NCI-H446 treated with DMSO at 0.1 percent for 48 hours (cell line): Measurements from ENCODE around the gene COL13A1.

ENCODE experiments used
- DNase-seq: peaks from one replicate; lab custom pipeline; 2025; lab: John Stamatoyannopoulos, UW

COL13A1 gene

DNA sequence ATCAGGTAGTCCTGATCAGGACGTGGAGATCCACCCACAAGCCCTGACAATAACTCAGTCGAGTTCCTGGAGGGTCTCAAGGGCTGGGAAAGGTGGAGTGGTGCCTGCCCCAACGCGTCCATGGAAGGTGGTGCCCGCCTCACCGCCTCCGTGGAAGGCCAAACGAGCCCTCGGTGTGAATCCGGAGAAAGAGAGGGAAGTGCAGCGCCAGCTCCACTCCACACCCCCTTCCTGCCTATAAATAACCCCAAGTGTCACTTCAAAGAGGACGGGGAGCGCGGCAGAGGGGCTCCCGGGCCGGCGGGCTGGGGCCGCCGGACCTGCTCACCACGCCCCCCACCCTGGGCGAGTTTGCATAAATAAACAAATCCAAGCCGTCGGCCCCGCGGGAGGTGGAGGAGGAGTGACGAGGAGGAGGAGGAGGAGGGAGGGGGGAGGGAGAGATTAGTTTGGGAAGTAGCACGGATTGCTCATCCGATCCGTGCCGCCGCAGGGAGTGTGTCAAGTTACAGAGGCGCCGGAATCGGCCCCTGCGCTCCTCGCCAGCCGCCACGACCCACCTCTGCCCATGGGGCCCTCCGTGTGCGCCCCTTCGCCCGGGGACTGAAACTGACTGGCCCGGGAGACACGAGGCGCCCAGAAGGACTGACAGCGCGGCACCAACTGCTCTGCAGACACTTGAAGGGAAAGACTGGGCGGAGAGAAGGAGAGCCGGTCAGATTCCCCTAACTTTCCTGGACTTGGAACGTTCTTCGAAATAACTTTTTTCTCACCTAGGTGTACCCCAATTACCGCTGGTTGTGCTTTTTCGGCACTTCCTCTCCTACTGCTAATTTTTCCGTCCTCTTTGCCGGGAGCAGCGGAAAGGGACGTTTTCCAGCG is at the start of gene COL13A1:
Gene COL13A1, plus strand, starts transcription at position 473 of the 882 bp plus-strand sequence. CDS start 518 bp downstream, outside the sequence.
- DNase-seq, result no peak

DNA sequence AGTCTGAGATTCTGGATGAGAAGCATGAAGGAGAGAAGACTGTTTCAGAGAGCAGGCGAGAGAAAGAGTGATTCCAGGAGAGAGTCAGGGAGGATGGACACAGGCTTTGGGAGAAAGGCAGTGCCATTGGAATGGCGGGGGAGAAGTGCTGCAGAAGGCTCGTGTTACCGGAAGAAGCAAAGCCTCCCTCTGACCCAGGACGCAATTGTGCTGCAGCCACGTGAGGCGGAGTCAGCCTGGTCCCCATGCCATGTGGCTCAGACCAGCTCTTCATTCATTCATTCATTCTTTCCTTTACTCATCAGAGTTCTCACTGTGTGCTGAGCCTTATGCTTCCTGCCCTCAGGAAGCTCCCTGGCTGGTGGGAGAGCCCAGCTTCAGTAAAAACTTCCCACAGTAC is 49.2 kb upstream of the COL13A1 start:
- DNase-seq, result no peak

DNA sequence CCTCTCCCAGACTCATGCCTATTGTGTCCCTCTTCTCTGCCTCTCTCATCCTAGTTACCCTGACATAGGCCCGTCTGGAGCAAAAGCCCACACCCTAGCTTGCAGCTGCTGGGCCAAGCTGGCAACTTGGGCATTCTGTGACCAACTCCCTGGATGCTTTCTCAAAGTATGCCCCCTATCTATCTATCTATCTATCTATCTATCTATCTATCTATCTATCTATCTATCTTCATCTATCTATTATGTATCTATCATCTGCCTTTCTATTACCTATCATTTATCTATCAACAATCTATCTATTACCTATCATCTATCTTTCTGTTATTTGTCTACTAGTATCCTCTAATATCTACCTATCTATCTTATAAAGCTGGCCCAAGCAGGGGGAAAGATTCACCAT is 45.4 kb upstream of the COL13A1 start:
- DNase-seq, result no peak

DNA sequence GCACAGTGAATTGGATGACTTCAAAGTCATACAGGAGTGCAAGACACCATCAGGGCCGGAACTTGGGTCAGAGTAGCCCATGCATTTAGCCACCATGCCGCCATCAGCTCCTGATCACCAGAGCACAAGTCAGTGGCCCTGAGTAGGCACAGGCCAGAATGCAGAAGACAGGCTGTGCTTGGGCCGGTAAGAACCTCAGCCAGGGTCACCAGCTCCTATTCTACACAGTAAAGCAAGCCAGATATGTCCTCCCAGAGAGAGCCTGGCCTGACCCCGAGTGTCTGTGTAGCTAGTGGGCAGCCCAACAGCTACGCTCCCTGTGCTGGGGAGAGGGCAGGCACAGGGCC is 44.5 kb upstream of the COL13A1 start:
- no peak for DNase-seq

DNA sequence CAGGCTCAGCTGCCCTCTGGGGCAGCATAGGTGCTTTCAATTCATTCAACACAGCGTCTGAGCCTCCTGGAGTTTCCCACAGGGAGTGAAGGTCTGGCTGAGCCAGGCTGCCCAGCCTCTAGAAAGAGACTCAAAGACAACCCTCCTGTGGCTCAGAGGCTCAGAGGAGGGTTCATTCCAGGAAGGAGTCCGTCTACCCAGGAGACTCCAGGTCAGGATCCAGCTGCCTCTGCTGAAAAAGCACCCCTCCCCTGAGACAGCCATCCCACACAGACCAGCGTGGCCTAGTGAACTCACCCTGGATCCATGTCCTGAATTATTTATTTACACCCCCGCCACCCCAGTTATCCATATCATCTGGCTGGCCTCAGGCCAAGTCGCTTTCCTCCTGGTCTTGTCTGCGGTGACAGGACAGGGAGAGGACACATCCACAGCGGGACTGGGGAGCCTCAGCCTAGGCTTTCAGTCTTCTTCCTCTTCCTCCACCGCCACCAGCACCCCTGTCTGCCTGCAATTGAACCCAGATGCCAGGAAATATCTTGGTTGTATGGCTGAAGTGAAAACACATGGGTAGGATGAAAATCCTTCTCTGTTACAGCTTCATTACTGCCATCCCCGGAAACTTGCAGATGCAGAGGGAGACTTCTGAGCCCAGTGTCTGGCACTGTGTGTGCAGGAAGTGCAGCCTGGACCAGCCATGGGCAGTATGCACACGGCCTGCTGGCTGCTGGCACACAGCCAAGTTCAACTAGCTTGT is 44.0 kb upstream of the COL13A1 start:
- DNase-seq, result no peak

DNA sequence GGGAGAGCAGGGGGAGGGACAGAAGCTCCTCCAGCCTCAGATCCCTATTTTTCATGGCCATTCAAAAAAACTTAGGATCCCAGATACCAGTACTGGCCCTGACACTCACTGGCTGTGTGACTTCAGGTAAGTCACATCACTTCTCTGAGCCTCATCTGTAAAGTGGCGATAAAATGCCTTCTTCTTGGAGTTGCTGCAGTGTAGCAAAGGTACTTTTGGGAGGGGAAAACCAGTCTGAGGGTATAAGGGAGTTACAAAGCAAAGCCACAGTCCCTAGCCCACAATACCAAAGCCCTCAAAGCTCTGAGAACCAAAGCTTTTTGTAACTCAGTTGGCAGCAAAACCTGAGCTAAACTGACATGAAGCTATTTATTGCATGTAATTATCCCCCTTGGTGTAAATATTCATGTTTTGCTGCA is 43.4 kb upstream of the COL13A1 start:
- no peak for DNase-seq

DNA sequence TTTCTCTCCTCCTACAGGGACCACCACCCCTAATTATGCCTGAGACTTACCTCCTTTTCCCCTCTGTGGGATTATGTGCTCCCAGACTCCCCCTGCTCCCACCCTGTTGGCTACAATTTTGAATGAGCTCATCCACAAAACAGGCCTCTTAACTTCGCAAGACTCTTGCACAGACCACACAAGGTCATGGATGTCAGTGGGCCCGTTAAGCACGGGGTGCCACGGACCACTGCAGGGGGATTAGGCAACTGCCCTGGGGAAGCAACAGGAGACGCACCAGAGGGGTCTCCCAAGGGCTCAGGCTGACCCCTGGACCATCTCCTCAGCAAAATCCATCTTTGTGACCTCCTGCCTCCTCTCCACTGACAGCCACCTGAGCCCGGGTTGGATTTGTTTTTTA is 42.1 kb upstream of the COL13A1 start:
- no peak for DNase-seq

DNA sequence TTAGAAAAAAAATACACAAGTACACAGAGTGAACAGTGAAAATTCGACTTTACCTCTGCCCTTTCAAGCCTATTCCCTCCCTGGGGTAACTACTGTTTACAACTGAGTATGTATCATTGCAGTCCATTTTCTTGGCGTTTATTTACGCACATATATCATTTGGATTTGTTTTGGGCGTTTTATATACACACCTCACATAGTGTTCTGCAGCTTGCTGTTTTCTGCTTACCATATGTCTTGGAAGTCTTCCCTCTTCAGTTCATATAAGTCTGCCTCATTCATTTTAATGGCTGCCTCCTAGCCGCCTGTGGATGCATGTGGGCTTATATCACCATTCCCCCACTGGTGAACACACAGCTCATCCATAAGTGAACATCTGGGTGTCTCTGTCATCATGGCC is 41.6 kb upstream of the COL13A1 start:
- no peak for DNase-seq

DNA sequence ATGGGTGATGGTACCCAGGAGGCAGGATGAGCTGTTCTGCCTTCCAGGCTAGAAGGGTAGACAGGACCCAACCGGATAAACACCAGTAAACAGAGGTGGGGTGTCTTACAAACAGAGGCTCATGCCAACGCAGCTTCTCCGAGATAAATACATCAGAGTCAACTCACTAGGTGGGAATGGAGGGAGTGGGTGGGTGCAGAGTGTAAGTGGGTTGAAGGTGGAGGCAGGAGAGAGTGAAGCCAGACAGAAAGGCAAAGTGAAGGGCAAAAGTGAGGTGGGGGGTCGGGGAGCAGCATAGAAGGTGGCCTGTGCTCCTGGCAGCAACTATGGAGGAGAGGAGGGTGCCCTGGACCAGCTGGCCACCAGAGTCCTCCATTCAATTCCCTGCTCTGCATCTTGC is 40.4 kb upstream of the COL13A1 start:
- DNase-seq, result no peak

DNA sequence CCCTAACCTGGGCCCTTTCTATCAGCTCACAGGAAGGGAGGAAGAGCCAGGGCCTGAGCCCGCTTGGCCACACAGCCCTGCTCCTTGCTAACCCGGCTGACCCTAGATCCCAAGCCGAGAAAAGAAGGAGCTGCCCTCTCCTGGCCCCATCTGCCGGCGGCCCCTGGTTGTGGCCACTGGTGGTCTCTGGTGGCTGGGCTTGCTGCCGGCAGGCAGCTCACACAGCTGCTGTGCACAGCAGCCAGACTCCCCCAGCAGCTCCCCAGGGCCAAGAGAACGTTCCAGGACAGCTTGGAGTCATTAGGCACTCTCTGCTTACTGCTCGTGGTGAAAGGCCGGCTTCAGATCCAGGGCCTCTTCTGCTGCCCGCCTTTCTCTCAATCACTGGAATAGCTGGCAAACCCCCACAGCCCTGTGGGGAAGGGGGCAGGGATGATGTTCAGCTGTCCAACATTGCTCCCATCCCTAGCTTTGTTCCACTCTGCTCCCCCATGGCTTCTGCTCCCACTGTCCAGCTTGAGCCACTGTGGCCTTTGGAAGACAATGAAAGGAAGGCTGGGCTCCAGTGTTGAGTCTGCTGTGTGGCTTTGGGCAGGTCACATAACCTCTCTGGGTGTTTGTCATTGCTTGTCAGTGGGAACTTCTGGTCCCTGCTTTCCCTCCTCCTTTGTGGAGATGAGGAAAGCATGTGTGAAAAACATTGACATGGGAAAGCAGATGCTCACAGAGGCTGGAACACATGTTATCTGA is 35.4 kb upstream of the COL13A1 start:
- DNase-seq, result no peak

DNA sequence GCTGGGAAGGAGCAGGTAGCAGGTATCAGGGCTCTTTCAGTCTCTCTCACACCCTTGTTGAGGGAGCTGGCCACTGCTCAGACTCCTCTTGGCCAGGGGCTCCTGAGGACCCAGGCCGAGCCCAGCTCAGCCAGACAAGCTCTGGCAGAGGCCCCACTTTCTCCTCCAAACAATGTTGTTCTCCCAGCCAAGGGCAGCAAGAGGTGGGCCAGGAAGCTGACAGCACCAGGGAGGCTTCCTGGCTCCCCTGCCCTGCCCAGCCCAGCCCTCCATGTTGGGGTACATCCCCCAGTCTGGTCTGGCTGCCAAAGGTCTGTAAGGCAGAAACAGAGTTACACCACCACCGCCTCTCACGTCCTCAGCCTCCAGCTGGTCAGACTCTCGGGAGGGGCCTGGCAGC is 33.9 kb upstream of the COL13A1 start:
- no peak for DNase-seq

DNA sequence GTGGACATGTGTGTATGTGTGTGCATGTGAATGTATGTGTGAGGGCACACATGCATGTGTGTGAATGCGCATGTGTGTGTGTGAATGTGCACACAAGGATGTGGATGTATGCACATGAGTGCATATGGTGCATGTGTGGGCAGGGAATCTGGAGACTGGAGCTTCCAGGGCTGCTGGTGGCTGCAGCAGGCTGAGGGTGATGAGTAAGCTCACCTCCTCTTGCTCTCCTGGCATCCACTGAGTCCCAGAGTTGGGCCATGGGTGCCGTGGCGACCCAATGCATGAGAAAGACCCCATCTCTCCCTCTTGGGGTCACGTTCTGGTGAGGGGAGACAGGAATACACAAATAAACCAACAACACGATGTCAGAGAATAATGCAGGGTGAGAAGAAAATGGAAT is 33.3 kb upstream of the COL13A1 start:
- DNase-seq, result no peak

DNA sequence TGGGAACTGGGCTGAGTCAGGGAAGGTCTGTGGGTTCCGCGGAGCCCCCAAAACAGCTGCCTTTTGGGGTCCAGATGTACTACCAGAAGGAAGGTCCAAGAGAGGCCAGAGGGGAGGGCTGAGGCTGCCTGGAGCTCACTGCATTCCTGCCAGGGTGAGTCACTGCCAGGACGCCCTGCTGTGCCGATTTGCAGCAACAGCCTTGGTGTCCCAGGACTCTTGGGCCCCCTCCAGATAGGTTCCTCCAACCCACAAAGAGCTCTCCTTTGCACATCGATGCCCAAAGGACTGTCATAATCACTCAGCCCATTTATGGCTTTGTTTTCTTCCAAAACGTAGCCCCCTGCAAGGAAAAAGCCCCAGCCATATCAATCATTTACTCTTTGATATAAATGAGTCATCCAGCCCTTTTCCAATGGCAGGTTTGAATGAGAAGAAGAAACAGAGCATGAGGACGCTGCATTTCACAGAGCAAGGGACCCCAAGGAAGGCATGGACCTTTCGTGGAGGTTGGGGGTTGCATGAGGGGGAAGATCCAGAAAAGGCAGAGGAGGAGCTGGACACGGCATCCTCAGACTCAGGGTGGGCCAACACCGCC is 32.2 kb upstream of the COL13A1 start:
- DNase-seq, result peak; percentile 42

DNA sequence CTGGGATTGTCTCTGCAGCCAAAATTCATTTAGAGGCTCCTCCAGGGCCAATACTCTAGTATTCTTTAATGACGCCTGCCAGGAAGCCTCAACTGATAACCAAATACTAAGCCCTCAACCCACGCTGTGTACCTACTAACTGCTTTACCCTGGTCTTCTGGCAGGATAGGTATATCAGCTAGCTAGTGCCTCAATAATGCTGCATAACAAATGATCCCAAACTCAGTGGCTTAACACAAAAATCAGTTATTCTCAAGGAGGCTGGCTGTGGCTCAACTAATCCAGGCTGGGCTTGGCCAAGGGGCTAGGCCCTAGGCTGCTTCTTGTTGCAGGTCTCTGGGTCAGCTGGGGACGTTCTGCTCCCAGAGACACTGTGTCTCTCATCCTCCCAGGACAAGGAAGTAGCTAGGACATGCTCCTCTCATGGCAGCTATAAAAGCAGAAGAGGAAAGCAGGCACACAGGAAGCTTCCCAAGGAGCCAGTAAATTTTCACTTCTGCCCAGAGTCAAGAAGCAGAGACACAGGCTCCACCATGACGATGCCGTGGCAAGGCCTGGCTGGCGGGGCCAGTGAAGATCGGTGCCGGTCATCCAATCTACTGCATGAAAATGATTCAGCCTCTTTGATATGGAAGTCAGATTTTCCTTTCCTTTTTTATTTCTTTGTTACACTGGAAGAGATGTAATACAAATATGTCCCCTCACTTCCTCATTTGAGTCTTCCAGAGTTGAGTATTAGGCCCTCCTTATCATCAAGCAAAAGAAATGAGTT is 28.6 kb upstream of the COL13A1 start:
- DNase-seq, result no peak

DNA sequence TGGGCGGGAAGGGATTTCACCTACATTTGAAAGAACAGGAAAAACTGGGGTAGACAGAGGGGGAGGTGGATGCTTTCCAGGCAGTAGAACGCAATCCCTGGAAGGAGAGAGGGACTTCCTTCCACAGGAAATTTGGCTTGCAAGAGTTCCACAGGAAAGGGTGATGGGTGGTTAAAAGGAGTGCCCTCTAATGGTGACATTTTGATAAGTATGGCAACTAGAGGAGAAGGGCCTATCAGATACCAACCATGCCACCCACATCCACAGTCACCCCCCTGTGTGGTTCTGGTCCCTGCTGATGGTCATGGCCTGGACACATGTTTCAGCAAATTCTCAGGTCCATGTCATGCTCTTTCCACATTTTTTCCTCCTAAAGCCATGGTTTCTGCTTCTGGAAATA is 27.1 kb upstream of the COL13A1 start:
- DNase-seq, result no peak

DNA sequence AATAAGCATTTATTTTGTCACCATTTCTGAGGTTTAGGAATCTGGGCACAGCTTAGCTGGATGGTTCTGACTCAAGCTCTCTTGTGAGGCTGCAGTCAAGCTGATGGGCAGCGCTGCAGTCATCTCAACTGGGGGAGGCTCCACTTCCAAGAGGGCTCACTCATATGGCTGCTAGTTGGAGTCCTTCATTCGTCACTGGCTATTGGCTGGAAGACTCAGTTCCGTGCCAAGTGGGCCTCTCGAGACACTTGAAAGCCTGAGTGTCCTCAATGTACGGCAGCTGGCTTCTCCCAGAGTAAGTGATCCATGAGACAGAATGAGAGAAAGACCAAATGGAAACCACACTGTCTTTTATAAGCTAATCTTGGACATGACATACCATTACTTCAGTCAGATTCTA is 21.6 kb upstream of the COL13A1 start:
- DNase-seq, result no peak

DNA sequence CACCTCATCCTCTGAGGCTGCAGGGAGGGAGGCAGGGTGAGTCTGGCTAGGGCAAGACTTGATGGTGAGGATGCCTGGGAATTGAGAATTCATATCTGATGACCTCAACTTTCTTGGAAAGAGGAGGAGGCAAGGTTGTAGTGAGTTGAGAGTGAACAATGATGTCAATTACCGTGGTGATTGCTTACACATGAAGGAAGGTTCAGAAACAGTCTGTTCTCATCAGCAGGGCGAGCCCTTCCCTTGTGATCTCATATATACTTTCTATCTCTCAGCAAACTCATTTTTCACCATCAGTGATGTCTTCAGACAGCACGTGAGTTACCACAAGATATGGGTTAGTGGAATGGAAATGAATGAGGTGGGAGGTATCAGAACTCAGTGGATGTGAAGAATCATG is 20.1 kb upstream of the COL13A1 start:
- no peak for DNase-seq

DNA sequence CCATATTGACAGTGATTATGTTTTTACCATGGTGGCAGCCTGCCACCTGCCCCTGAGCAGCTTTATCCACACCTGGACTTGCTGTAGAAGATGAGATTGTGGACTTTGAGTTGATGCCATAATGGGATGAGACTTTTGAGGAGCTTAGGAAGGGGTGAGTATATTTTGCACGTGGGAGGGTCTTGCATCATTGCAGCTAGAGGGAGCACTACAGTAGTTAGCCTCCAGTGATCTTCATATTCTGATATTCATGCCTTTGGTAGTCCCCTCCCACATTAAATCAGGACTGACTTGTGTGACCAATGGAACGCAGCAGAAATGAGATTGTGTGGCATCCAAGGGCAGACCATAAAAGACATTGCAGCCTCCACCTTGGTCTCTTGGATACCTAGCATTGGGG is 18.2 kb upstream of the COL13A1 start:
- no peak for DNase-seq

DNA sequence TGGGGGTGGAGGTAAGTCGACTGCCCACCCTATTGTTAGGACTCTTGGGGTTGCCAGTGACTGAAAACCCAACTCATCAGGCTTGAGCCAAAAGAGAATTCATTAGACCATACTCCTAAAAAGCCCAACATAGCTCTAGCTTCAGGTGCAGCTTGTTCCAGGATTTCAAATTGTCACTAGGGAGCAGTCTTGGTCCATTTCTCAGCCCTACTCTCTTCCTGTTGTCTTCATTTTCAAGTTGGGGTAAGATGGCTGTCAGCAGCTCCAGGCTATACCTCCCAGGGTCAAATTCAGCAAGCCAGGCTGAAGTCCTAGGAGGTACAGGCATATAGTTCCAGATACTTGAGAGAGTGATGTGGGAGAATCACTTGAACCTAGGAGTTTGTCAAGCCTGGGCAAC is 14.9 kb upstream of the COL13A1 start:
- DNase-seq, result no peak

DNA sequence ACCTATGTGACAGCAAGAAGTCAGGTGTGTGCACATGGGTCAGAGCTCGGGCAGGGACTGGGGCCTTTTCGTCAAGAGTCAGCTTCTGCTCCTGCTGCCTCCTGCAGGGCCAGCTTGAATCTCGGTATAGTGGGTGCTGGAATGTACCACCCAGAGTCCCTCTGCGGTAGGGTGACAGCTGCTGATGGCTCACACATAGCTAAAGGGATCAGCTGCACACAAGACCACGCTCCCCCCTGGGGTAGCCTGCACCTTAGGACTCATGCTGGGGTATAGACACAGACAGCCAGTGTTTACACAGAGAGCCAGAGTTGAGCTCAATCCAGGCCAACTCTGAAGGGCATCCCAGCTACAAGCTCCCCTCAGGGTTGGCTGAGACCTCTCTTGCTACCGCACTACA is 14.0 kb upstream of the COL13A1 start:
- DNase-seq, result no peak

DNA sequence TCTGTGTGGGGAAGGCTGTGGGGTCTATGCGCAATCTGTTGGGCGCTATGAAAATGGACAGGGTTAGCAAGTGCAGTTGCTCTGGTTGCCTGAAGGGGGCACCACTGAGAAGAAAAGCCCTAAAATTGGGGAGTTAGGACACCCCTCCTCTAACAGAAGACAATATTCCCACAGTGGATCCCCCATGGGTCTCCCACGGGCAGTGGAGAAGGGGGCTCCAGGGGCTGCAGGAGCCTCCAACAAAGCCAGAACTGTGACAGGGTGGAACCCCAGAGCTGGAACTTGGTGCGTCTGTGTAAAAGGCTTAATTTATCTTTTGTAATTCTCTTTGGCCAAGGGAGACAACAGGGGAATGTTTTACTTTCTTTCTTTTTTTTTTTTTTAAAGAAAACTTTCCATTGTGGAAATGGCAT is 12.5 kb upstream of the COL13A1 start:
- no peak for DNase-seq

DNA sequence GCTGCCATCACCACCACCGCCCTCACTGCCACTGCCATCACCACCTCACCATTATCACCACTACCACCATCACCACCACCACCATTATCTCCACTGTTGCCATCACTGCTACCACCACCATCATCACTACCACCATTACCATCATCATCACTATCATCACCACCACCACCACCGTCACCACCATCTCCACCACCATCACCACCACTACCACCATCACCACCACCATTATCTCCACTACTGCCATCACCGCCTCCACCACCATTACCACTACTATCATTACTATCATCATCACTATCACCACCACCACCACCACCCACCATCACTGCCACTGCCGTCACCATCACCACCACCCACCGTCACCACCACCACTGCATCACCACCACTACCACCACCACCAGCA is 9.9 kb upstream of the COL13A1 start:
- no peak for DNase-seq
